ENCODE data around the gene MUTYH.

The MUTYH gene

DNA sequence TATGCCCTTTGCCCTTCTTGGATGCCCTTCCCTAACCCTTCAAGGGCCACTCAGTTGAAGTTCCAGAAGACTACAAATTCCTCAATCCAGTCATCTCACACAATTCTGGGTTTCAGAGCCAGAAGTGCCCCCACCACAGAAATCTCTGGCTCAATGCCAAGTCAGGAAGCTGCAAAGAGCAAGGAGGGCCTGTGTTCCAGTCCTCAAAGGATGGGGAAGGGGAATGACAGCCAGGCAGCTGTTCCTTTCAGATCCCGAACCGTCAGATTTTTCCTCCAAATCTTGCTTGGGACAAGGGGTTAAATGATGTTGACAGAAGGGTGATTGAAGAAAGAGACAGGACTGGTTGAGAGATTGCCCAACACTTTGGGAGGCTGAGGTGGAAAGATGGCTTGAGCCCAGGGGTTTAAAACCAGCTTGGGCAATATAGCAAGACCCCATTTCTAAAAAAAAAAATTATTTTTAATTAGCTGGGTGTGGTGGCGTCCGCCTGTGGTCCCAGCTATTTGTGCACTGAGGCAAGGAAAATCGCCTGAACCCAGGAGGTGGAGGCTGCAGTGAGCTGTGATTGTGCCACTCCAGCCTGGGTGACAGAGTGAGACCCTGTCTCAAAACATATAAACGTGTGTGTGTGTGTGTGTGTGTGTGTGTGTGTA lies 14.3 kb downstream of the MUTYH start:
- in situ Hi-C loops (cut with HindIII; ENCODE audit: low sequenced_read_pairs) = no loop called here

DNA sequence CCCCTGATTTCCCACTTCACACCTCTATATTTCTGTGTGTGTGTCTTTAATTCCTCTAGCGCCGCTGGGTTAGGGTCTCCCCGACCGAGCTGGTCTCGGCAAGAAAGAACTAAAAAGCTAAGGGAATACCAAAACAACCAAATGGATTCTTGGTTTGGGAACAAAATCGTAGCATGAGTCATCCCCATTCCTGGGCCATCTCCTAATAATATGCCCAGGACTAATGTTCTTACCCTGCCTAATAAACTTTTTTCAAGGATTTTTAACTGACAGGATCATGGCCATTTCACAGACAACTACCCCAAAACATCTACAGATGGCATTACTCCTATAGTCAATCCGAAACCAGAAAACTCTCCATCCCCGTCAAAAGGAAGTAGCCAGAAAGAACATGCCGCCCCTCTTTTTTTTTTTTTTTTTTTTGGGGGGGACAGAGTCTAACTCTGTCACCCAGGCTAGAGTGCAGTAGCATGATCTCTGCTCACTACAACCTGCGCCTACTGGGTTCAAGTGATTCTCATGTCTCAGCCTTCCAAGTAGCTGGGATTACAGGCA lies 17.7 kb downstream of the MUTYH start:
- in situ Hi-C loops (cut with HindIII; ENCODE audit: low sequenced_read_pairs) = no loop called here

DNA sequence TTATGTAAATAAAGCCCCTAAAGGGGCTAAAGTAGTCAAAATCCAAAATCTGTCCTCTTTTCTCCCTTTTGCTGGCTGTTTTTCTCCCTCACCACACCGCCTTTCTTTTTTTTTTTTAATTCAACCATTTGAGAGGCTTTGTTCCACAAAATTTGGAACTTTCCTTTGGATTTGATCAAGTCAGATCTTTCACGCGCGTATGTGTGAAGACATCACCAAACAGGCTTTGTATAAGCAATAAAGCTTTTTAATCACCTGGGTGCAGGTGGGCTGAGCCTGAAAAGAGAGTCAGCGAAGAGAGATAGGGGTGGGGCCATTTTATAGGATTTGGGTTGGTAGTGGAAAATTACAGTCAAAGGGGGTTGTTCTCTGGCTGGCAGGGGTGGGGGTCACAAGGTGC lies 18.8 kb downstream of the MUTYH start:
- in situ Hi-C loops (cut with HindIII; ENCODE audit: low sequenced_read_pairs) = no loop called here

DNA sequence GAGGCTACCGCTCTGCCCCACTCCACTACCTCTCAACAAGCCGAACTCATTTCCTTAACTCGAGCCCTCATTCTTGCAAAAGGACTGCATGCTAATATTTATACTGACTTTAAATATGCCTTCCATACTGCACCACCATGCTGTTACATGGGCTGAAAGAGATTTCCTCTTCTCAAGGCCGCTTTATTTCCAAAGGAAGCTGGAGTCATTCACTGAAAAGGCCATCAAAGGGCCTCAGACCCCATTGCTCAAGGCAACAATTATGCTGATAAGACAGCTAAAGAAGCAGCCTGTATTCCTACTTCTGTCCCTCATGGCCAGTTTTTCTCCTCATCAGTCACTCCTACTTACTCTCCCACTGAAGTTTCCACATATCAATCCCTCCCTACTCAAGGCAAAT lies 20.5 kb downstream of the MUTYH start:
- in situ Hi-C loops (cut with HindIII; ENCODE audit: low sequenced_read_pairs) = no loop called here

DNA sequence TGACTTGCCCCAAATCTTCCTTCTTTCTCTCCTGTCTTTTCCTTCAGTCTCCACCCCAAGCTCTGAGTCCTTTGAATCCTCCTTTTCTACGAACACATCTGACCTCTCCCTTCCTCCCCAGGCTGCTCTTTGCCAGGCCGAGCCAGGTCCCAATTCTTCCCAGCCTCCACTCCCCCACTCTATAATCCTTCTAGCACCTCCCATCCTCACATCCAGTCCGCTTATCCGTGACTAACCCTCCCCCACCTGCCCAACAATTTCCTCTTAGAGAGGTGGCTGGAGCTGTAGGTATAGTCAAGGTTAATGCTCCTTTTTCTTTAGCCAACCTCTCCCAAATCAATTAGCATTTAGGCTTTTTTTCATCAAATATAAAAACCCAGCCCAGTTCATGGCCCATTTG lies 23.1 kb downstream of the MUTYH start:
- in situ Hi-C loops (cut with HindIII; ENCODE audit: low sequenced_read_pairs) = no loop called here

DNA sequence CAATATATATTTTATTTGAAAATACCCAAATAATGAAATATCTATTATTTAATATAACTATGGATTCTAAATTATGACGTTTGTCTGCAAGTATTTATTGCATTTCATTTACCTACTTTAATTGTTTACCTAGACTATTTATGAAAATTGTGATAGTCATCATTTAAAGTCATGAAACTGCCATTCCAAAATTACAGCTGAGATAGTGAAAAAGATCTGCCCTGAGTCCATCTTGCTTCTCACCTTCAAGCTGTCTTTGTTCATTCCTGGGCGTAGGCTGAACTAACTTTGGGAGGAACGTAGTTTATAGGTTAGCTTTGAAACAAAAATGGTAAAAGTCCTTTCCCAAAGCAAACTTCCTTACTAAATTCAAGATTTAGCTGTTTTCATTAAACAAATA lies 26.0 kb downstream of the MUTYH start:
- in situ Hi-C loops (cut with HindIII; ENCODE audit: low sequenced_read_pairs) = no loop called here

DNA sequence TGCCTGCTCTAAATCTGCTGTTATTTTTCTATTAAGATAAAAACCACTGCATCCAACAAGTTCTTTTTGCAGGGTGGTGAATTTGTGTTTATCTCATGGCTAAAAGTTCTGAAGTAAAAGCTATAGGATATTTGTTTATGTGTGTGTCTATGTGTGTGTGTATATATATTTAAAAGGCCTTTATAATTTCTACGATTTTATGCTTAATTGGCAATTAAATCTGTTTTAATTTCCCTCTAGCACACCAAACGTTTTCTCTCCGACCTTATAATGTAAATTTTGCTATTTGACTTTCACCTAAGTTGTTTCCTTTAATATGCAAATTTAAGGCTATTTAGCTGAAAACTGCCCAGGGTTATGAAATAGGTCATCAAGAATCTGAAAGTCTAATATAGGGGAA lies 33.3 kb downstream of the MUTYH start:
- in situ Hi-C loops (cut with HindIII; ENCODE audit: low sequenced_read_pairs) = no loop called here

DNA sequence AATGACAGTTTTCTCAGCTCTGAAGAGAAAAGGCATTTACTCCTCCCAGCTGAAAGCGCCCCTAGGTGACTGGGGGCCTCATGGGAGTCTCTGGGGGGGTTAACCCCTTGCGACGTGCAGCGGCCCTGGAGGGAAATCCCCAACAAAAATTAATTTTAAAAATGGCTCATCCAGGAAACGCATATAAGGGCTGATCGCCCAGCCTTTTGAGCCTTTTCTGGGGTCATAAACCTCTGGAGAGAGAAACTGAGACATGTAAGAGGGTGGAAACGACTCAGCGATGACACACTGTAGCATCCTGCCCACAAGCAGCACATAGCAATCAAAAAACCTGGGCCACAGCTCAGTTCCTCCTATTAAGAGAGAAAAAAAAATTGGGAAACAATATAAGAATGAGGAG lies 33.9 kb downstream of the MUTYH start:
- in situ Hi-C loops (cut with HindIII; ENCODE audit: low sequenced_read_pairs) = no loop called here

DNA sequence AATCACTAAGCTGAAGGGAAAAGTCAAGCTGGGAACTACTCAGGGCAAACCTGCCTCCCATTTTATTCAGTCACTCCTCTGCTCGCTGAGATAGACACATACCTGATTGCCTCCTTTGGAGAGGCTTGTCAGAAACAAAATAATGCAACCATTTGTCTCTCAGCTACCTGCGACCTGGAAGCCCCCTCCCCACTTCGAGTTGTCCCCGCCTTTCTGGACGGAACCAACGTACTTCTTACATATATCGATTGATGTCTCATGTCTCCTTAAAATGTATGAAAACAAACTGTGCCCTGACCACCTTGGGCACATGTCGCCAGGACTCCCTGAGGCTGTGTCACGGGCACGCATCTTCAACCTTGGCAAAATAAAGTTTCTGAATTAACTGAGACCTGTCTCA lies 35.0 kb downstream of the MUTYH start:
- in situ Hi-C loops (cut with HindIII; ENCODE audit: low sequenced_read_pairs) = no loop called here

DNA sequence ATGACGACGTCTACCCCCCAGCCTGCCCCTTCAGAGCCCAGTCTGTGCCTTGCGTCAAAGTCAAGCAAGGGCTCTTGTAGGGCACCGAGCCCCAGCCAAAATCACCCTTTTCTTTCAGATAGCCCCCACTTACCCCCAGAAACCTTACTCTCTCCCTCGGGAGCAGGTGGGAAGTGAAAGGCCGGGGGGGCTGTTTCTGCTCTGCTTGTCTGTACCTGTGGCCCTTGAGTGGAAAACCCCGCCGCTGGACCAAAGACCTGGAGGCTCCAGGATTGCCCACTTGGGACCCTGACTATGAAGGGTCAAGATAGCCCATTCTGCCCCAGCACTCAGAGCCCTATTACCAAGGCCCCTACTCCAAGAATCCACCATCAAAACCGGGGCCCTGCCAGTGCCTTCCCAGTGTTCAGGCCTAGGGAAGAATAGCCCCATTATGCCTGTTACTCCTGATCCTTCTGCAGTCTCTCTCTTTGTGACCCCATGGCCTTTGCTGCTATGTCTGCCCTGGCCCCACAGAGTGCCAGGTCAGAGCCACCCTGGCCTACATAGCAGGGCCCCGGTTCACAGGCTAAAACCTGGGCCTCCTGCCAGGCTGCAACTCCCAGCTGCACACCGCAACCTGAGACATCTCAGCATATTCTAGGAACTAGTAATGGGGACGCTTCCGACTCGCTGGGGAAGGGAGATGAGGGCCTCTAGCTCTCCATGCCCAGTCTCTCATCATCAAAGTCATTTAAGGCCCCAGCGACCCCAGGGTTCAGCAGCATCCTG lies 35.7 kb downstream of the MUTYH start:
- in situ Hi-C loops (cut with HindIII; ENCODE audit: low sequenced_read_pairs) = no loop called here

DNA sequence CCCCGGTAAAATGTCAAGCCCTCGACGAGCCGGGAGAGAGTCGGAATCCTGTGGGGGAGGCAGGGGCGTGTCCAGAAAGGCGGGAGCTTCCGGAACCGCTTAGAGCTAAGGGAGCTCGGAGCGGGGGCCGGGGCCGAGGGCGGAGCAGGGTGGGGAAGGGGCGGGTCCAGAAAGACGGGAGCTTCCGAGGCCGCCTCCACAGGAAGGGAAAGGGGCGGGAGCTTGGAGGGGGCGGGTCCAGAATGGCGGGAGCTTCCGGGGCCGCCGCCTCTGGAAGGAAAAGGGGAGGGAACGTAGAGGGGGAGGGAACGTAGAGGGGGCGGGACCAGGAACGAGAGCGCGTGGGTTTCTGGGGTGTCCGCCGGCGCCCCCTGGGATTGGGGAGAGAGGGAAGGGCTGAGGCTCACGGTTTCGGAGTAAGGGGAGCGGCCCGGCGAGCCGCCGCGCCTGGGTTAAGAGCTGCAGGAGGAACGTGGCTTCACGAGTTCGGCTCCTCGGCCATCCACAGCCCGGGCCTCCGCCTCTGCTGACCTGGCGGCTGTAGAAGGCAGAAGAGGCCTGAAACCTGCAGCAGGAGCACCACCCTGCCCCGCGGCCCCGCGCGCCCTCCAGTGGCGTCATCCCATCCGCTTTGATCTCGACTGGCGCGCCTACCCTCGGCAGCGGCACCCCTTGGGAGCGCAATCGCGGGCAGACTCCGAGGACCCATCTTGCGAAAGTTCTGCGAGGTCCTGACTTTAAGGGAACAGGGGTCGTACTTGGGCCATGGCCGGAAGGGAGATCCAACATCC lies 36.5 kb downstream of the MUTYH start:
- in situ Hi-C loops (cut with HindIII; ENCODE audit: low sequenced_read_pairs) = no loop called here

DNA sequence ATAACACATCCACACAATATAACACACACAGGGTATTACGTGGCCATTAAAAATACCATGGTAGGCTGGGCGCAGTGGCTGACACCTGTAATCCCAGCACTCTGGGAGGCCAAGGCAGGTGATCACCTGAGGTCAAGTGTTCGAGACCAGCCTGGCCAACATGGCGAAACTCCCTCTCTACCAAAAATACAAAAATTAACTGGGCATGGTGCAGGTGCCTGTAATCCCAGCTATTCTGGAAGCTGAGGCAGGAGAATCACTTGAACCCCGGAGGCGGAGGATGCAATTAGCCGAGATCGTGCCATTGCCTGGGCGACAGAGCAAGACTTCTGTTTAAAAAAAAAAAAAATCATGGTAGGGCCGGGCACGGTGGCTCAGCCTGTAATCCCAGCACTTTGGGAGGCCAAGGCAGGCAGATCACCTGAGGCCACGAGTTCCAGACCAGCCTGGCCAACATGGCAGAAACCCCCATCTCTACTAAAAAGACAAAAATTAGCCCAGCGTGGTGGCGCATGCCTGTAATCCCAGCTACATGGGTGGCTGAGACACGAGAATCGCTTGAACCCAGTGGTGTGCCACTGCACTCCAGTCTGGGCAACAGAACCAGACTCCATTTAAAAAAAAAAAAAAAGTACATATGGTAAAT lies 37.6 kb downstream of the MUTYH start:
- in situ Hi-C loops (cut with HindIII; ENCODE audit: low sequenced_read_pairs) = no loop called here

DNA sequence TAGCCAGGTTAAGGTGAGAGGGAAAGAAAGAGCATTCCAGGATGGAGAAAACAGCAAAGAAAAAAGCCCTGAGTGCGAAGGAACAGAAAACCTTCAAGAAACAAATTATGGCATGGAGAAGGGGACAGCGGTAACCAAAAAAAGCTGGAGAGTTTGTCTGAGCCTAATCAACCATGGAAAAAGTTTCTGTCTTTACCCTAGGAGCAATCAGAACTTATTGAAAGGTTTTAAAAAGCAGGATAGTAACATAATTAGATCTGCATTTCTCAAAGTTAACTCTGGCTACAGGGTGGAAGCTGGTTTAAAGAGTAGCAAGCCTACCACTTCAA lies 39.6 kb downstream of the MUTYH start:
- in situ Hi-C loops (cut with HindIII; ENCODE audit: low sequenced_read_pairs) = no loop called here

DNA sequence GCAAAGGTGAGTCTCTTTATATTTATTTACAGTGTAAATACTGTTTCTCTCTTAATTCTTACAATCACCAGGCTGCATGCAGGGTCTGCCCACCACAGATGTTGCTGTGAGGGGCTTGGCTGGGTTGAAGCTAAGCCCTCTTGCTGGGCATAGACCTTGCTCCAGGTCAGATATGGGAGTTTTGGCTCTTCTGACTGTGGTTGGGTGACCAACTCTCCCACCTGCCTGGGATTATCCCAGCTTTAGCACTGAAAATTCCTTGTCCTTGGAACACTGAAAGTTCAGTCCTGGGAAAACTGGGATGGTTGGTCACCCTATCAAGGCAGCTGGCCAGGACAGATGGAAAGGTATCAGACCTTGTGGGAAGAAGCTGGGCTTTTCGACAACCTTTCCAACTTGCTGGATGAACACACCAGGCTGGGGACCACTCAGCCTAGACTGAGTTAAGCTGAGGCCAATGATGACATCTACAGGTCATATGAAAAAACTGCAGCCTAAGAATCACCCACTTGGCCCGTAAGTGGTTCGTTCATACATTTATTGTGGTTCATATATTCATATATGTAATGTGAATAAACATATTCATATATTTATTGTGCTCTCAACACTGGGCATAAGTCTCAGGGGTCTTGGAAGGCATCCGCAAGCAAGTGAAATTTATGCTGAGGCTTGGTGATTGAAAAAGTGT lies 40.1 kb downstream of the MUTYH start:
- in situ Hi-C loops (cut with HindIII; ENCODE audit: low sequenced_read_pairs) = loop anchor here (25.0 kb wide), 1 partner anchor 288 kb away; the partner anchor contains the start of genes HECTD3 and UROD

DNA sequence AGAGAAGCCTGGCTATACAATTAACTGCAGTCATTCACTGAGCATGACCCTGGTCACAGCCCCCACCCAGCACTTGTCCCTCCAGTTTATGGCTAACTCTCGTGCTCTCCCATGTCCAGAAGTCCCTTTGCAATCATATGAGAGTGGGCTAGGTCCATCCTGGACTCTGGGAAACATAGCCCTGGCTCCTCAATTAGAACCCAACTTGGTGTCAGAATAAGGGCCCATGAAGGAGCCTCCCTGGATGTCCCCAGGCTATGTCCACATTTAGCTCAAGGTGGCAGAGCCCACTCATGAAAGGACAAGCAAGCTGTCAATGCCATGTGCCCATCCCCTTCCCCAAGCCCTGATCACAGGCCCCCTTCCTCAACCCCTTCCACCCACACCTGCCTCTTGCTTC lies 40.9 kb downstream of the MUTYH start:
- in situ Hi-C loops (cut with HindIII; ENCODE audit: low sequenced_read_pairs) = loop anchor here (25.0 kb wide), 1 partner anchor 287 kb away; the partner anchor contains the start of genes HECTD3 and UROD

DNA sequence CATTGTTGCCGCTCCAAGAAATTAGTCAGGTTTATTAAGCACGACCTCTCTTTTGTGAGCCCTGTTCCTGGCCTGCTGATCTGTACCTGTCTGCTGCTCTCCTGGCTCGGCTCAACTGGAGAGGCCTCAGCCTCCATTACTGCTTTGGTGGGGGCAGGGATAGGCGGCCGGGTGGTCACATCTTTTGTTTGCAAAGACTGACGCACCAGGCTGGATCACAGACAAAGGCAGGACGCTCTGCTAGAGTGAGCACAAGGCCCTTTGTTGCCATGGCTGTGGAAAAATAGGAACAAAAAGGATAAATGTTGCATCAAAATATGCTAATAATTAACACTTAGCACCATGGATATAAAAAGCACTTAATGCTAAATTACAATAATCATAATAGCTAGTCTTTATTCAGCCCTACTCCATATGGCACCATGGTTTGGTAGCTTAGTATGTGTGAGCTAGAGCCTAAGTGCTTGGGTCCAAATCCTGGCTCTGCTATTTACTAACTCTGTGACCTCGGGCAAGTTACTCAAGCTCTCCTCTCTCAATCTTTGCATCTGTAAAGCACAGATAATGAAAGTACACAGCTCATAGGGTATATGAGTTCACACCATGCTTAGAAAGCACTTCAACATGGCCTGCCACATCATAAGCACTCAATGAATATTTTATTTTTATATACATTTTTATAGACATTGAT lies 42.4 kb downstream of the MUTYH start:
- in situ Hi-C loops (cut with HindIII; ENCODE audit: low sequenced_read_pairs) = loop anchor here (25.0 kb wide), 1 partner anchor 286 kb away; the partner anchor contains the start of genes HECTD3 and UROD

DNA sequence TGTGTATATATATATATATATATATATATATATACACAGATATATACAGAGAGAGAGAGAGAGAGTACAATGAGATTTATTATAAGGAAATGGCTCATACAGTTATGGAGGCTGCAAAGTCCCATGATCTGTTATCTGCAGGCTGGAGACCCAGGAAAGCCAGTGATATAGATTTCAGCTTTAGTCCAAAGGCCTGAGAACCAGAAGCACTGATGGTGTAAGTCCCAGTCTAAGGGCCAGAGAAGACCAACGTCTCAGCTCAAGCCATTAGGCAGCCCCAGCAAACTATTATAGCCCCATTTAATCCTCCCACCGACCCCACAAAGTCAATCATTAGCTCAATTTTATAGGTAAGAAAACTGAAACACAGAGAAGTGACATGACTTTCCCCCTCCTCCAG lies 48.5 kb downstream of the MUTYH start:
- in situ Hi-C loops (cut with HindIII; ENCODE audit: low sequenced_read_pairs) = loop anchor here (5.0 to 25.0 kb wide), 2 partner anchors 54 to 279 kb away; partner anchors contain the start of genes HECTD3 and UROD

DNA sequence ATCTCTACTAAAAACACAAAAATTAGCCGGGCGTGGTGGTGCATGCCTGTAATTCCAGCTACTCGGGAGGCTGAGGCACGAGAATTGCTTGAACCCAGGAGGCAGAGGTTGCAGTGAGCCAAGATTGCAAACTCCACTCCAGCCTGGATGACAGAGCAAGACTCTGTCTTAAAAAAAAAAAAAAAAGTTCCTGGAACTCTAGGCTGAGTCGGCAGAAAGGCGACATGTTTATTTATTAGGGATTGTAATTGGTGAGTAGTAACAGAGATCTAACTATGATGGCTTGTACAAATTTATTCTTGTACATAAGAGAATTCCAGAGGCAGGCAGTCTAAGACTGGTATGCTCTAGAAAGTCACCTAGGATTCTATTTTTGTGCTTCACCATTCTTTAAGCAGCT lies 49.2 kb downstream of the MUTYH start:
- in situ Hi-C loops (cut with HindIII; ENCODE audit: low sequenced_read_pairs) = loop anchor here (5.0 to 25.0 kb wide), 2 partner anchors 54 to 279 kb away; partner anchors contain the start of genes HECTD3 and UROD

DNA sequence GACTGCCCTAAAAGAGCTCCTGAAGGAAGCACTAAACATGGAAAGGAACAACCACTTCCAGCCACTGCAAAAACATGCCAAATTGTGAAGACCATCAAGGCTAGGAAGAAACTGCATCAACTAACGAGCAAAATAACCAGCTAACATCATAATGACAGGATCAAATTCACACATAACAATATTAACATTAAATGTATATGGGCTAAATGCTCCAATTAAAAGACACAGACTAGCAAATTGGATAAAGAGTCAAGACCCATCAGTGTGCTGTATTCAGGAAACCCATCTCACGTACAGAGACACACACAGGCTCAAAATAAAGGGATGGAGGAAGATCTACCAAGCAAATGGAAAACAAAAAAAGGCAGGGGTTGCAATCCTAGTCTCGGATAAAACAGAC lies 53.7 kb downstream of the MUTYH start:
- in situ Hi-C loops (cut with HindIII; ENCODE audit: low sequenced_read_pairs) = loop anchor here (25.0 kb wide), 1 partner anchor 274 kb away; the partner anchor contains the start of genes HECTD3 and UROD

Data from endothelial cell of hepatic sinusoid (primary cell).